ENCODE data around the gene MSN. TPM values are rescaled to one million over a fixed set of nuclear protein-coding genes. Genes with fewer than 3 reads are reported as not detected.
"Not testable (repeated sequence)": the region's sequence is repeated elsewhere in the genome, so short reads cannot be mapped to it uniquely, and the experiment has no call there.

MSN gene
- total RNA-seq = 619 and 621 TPM in 2 replicates

DNA sequence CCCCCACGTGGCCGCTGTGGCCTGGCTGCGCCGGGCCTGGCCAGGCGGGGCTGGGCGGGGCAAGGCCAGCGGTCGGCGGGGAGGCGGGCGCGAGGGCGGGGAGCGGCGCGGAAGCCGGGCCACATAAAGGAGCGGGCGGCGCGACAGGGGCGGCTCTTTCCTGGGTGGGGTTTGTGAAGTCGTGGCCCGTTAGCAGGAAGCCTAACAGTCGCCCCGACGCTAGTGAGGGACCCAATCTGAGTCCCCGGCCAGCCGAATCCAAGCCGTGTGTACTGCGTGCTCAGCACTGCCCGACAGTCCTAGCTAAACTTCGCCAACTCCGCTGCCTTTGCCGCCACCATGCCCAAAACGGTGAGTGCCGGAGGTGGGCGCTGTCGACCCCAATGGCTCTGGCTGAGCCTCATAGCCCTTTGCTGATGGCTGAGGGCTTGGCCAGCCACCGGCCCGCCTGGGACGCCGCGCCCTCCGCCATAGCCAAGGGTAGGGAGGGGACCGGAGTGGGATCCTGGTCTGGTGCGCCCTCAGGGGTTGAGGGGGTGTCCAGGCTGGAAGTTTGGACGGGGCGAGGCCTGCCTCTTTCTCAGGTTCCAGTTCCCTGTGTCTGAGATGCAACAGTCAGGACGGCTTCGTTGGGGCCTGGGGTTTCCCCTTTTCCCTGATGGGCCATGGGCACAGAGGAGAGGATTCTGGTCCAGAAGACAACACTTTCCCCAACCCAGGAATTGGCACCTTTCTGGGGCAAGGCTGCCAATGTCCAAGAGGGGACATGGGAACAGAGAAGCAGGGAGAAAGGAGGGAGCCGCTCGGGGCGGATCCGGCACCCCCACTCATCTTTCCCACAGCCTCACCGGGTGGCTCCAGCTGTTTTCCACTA lies at the start of gene MSN:
Gene MSN (plus strand): TSS at position 152 of the 874 bp plus-strand sequence. CDS start 188 bp downstream, at position 340.
- intact Hi-C loops (cut with micrococcal nuclease) = loop anchor here (1.0 to 10.0 kb wide), 5 partner anchors 31 to 347 kb away; partner anchors contain the start of gene LAS1L

DNA sequence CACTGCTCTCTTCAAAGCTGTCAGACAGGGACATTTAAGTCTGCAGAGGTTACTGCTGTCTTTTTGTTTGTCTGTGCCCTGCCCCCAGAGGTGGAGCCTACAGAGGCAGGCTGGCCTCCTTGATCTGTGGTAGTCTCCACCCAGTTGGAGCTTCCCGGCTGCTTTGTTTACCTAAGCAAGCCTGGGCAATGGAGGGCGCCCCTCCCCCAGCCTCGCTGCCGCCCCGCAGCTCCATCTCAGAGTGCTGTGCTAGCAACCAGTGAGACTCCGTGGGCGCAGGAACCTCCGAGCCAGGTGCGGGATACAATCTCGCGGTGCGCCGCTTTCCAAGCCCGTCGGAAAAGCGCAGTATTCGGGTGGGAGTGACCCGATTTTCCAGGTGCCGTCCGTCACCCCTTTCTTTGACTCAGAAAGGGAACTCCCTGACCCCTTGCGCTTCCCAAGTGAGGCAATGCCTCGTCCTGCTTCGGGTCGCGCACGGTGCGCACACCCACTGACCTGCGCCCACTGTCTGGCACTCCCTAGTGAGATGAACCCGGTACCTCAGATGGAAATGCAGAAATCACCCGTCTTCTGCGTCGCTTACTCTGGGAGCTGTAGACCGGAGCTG lies 47.3 kb upstream of the MSN start:
- intact Hi-C loops (cut with micrococcal nuclease) = not testable (repeated sequence)

DNA sequence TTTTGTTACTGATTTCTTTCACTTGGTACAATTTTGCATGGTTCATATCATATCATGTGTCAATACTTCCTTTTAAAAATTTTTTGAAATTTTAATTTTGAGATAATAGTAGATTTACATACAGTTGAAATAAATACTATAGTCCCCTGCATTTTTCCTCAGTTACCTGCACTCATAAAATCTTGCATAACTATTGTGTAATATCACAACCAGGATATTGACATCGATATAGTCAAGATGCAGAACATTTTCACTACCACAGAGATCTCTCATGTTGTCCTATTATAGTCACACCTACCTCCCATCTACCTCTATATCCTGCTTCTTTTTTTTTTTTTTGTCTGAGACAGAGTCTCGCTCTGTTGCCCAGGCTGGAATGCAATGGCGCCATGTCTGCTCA lies 36.7 kb upstream of the MSN start:
- intact Hi-C loops (cut with micrococcal nuclease) = no loop called here

DNA sequence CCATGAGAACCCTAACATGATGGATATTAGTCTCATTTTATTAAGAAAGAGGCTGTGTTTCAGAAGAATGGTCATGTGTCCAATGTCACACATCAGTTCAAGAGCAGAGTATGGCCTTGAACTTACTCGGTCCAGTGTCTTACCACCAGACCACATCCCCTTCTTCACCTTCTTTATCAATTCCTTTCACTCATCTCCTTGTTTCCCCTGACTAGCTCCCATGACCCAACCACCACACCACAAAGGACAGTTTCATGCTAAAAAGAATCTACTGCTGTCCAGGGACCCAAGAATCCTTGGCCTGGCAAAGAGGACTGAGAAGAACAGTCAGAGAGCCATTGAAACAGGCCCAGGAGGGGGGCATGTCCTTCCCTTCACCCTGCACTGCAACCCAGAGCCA lies 33.6 kb upstream of the MSN start:
- intact Hi-C loops (cut with micrococcal nuclease) = no loop called here

DNA sequence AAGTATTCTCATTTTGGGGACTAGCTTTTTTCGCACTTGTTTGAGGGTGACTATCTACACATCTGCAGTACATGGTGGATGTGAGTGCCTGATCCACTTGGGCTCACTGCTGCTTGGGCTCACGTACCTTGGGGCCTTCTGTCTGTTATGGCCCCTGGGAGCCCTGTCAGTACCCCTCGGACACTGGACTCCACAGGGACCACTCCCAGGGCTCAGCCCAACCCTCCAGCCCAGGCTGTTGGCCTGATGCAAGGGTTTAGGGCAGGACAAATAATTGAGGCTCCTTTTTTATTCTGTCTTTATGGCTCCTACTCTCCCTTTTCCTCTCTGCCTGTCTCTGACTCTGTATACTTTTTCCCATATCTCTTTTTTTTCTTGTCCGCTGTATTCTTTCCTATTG lies 32.7 kb upstream of the MSN start:
- intact Hi-C loops (cut with micrococcal nuclease) = no loop called here

DNA sequence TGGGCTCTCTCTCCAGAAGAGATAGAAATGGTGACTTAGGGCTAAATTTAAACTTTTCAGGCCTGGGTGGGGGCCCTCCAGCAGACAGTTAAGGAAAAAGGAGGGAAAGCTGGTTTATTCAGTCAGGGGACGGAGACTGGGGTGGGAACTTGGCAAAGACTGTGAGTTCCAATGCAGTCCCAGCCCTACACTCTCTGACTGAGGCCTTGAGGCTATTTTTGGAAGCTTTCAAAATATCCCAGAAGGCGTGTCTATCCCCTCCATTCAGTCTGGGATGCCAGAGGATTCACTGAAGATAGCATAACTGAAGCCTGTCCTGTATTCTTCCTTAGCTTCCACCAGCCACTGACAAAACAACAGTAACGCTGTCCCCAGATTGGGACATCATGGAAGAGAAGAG lies 32.1 kb upstream of the MSN start:
- intact Hi-C loops (cut with micrococcal nuclease) = no loop called here

DNA sequence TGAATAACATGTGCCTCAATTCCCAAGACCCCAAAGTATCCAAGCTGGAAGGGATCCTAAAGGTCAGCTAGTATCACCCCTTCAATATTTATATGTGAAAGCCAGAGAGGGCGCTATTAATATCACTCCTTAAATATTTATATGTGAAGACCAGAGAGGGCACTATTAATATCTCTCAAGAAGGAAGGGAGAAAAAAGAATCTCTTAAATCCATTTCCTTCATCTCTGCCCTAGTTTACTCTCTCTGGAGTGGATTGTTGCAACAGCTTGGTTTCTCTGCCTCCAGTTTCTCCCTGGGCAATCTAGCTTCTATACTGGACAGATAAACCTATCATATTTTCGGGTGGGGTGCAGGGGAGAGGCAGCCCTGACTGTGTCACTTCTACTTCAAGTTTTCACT lies 31.6 kb upstream of the MSN start:
- intact Hi-C loops (cut with micrococcal nuclease) = no loop called here

DNA sequence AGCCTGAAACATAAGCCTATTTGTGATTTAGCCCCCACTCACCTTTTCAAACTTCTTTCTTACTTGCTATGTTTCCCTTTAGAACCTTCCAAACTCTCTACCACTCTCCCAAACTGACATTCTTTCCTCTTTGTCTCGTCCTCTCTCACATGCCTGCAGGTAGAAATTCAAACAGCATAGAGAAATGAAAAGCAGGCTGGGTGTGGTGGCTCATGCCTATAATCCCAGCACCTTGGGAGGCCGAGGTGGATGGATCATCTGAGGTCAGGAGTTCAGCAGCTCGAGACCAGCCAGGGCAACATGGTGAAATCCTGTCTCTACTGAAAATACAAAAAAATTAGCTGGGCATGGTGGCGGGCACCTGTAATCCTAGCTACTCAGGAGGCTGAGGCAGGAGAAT lies 31.2 kb upstream of the MSN start:
- intact Hi-C loops (cut with micrococcal nuclease) = not testable (repeated sequence)

DNA sequence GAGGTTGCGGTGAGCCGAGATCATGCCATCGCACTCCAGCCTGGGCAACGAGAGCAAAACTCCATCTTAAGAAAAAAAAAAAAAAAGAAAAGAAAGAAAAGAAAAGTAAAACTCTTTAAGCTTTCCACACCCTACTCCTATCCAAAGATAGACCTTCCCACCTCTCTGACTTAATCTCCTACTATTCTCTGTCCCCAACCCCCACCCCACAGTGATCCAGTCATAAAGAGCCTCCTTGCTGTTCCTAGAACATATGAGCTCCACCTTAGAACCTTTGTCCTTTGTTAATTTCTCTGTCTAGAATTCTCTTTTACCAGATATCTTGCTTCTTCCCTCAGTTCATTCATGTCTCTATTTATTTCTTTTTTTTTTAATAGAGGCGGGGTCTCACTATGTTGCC lies 30.1 kb upstream of the MSN start:
- intact Hi-C loops (cut with micrococcal nuclease) = no loop called here

DNA sequence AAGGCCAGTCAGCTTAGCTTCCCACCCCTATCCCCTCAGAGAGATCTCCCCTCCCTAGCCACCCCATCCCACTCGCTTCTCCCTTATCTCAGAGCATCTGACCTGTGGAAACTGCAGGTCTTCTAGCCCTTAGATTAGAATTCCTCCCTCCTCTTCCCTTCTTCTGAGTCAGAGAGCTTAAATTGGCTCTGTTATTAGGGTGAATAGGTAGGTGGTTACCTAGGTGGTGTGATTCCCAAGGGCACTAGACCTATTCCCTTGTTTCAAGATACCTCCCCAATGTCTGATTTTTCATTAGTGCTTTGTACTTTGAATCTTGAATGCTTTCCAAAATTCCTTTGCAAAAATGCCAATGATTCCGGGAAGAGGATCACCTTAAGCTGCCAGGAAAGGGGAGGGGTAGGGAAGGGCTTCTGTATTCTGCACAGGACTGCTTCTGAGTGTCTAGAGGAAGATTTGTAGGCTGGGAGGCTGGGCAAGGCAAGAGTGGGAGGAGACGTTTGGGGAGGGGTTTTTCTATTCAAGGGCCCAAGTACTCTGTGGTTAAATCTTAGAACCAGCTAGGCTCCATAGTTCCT lies 24.5 kb upstream of the MSN start:
- intact Hi-C loops (cut with micrococcal nuclease) = no loop called here

DNA sequence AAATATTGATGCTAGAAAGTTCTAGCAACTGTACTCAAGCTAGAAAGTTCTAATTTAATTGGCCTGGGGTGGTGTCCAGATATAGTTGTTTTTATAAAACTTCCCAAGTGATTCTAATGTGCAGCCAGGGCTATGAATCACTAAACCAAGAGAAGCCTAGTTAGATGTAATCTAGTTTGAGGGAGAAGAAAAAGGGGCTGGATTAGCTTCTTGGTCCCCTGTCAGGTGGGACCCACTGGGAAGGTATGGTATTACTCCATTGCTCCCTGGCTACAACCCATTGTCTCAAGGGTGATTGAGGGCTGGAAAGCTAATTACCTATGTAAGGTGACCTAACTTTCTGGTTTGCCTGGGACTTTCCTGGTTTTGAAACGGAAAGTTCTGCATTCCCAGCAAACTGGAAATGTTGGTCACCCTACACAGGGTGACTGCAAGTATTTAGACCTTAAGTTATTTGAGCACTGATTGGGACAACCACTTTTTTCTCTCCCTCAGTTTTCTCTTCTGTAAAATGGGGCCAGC lies 23.9 kb upstream of the MSN start:
- intact Hi-C loops (cut with micrococcal nuclease) = no loop called here

DNA sequence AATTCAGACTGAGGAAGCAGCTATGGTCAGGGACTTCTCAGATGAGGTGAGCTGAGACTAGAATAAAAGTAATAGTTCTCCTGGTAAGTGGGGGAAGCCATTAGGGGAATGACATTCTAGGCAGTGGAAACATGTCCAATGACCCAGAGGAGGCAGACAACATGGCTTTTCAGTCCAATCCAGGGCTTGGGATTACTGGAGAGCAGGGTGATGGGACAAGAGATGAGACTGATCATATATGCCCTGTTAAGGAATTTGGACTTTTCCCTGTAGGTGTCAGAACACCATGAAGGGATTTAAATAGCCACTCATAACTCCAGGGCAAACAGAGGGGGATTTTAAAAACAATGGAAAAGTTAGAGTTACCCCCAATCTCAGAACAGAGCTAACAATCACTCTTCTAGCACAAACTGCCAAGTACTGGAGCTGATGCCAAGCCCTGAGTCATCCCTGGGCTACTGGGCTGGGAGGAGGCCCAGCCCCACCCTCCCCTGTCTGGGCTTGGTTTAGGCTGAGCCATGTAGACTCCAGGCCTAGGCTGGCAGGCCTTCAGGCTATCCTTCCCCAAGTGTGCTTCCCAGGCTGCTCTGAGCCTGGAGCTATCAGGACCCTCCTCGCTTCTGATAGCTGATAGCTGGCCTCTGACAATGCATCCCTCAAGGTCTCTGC lies 22.7 kb upstream of the MSN start:
- intact Hi-C loops (cut with micrococcal nuclease) = no loop called here

DNA sequence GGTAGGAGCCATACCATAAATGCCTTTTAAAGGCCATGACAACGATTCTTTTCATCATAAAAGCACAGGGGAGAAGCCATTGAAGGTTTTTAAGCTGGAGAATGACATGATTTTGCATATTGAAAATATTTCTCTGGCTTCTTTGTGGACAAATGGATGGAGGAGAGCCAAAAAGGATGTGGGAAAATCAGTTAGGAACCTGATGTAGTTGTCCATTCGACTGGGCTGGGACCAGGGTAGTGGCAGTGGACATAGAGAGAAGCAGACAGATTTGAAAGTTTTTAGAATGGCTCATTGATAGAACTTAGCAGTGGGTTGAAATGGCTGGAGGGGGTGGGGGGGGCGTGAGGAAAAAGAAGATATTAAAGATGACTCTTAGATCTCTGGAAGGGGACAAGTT lies 19.7 kb upstream of the MSN start:
- intact Hi-C loops (cut with micrococcal nuclease) = no loop called here

DNA sequence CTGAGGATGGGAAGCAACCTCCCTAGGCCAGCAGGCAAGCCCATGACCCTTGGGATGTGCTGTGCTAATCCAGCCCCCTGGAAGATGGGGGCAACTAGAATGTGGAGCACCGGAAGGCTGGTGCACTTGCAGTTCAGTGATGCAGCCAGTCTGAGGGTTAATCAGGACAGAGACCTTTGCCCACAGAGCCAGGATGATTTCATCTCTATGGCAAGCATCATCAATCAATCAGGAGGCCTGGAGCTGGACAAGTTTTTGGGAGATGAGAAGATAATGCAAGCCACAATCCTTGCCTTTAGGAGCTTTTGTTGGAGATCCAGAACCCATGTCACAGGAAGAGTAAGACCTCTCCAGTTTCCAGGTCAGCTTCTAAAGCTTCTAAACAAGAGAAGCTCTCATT lies 15.4 kb upstream of the MSN start:
- intact Hi-C loops (cut with micrococcal nuclease) = no loop called here

DNA sequence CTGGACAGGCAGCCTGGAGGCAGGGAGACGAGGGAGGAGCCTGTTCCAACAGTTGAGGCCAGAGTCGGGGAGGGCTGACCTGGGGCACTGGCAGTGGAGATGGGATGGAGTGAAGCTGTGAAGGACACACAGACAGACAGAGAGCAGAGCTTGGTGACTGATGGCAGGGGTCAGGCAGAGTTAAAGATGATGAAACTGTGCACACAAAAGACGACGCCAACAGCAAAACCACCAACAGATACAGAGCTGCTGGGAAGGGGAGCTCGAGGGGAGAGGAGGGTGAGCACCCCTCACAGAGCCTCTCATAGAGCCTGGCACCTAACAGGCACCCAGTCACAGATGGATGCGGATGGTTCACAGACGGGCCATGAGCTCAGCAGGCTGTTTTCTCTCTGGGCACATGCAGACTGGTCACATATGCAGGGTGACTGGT lies 10.4 kb upstream of the MSN start:
- intact Hi-C loops (cut with micrococcal nuclease) = not testable (repeated sequence)

DNA sequence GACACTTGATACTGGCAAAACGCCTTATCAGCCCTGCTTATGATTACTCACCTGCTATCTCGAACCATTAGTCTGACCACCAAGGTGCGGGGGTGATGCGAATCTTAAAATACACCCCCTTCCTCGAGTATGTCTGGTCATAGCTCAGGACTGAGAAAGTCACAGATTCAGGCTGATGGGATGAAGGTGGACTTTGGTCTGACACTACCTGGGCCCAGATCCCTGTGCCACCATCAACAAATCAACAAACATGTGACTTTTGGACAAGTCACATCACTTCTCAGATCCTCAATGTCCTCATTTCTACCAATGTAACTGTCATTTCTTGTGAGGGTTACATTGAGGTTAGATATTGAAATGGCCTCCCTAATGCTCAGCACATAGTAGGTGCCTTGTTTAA lies 9.8 kb upstream of the MSN start:
- intact Hi-C loops (cut with micrococcal nuclease) = no loop called here

DNA sequence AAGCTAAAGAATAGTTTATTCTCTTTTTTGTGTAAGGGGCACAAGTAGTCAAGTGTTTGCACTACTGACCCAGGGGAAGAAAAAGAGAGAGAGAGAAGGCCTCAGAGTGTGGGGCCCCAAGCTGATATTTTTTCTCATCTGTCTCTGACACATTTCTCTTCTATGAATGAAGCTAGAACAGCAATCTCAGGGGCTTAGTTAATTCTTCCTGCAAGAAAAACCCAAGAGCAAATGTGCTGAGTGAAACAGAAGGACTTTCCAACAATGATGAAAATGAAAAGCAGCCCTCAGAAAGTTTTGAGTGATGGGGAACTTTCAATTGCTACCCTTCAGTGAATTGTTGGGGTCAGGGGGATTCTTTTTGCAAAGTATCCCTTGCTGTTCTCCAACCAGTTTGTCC lies 9.2 kb upstream of the MSN start:
- intact Hi-C loops (cut with micrococcal nuclease) = no loop called here

DNA sequence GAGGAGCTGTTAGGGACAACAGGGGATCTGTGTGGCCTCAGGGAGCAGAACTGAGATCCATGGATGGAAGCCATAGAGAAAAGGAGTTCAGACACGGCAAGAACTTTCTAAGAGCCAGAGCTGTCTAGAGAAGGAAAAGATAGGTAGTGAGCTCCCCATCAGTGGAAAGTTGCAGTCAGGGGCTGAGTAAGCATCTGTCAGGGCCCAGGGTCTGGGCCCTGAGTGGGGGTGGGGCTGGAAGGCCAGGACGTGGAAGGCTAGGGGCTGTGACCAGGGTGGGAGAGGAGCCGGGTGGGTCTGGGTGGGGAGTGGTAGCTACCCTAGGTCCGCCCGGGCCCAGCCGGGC lies 324 bp upstream of the MSN start:
- intact Hi-C loops (cut with micrococcal nuclease) = loop anchor here (2.0 to 10.0 kb wide), 3 partner anchors 56 to 348 kb away; partner anchors contain the start of gene LAS1L

DNA sequence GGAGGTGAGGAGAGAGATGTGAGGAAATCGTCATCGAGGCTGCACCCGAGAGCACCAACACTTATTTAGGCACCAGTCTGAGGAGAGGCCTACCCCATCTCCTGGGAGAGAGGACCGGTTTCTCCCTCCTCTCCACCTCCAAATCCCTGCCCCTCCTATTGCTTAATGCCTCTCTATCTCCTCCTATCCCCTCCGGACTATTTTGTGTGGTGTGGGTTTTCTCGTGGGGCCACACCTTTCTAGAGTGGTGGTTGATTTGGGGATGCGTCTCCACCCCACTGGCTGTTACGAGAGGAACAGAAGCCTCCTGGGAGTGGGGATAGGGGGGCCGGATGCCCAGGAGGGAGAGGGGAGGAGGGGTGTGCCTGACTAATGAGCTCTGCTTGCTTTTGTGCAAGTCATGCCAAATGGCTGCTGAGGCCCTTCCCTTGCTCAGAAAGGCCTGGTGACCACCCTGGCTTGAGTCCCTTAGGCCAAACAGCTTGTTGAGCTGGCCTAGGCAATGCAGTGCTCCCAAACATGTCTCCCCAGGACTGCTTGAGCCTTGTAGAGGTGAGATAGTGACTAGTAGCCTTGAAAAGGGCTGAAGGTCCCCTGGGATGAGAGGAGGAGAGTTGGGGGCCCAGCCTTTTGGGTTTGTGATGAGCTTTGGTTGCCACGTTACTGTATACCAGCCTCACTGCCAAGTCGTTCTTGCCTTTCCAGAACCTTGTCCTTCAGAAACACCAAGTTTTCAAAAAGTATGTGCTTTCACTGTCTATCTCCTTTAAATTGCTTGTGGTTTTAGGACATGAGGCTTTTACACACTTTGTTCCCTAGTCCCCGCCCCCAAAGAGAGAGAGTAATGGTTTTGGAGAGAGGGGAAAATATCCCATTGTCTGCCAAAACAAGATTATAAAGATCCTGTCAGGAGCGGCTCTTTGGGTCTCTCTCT lies 1.2 kb downstream of the MSN start:
- intact Hi-C loops (cut with micrococcal nuclease) = loop anchor here (1.0 to 10.0 kb wide), 4 partner anchors 30 to 346 kb away; partner anchors contain the start of gene LAS1L

DNA sequence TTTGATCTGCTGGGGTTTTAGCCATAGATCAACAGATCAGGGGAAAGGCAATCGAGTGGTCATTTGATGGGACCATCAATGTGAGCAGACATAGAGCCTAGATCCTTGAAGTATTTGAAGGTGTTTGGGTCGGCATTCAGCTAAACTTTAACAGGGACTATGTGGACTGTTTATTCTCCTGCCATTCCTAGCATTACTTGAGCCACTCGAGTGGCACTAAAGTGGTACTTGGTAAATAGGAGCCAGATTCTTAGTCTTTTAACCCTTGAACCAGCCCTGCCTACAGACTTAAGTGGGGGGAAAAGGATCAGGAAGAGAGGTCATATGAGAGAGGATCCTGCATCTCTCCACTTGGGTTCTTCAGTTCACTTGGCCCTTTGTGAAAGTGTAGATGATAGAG lies 3.8 kb downstream of the MSN start:
- intact Hi-C loops (cut with micrococcal nuclease) = loop anchor here (1.0 to 10.0 kb wide), 3 partner anchors 52 to 316 kb away; no protein-coding TSS in a partner anchor
